ENCODE results near the gene HOOK1.
"Not testable (repeated sequence)": the region's sequence is repeated elsewhere in the genome, so short reads cannot be mapped to it uniquely, and the experiment has no call there.

Gene HOOK1

GRCh38 chr1:59885160-59885832, 70.5 kb downstream of the HOOK1 start:
- DNase-seq (ENCODE audit: low read depth in 2 of 2): no peak

DNA sequence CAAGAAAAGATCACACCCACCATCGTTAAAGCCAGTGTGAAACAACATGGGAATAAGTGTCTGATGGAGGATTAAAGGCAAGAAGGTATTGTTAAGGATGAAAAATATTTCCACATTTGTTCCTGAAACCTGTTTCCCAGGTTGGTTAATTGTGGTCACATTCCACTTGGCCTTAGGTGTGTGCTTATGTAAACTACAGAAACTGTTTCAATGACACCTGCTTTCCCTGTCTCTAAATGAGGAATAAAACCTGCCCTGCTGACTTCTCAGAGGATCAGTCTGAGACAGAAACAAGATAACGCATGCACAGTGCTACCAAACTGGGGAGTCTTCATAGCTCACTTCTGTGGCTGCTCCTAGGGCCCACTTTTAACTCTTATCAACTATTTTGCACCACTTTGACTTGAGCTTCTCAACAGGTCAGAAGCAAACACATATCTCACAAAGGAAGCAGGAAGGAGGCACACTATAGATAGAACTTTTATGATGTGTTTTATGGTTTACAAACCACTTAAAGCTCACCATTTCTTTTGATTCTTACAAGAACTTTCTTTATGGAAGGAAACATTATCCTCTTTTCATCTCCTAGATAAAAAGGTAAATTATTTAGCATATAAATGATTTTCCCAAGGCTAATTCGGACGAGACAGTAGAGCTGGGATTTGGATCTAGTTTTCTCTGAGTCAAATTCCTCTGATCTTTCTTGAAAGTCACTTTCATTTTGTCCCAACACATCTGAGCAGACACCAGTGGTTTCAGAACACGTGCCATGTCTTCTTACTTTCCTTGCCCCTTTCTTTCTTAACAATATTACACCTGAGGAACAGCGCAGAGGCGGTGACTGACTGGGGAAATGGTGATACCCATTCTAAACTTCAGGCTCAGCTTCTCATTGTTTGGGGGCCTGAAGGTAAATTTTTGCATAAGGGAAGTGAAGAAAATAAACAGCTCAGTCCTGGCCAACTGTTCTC, 78.4 kb downstream of the HOOK1 start:
- no peak for DNase-seq (ENCODE audit: low read depth in 2 of 2)

- no peak for DNase-seq (ENCODE audit: low read depth in 2 of 2)
These were observed 82.4 kb downstream of the HOOK1 start for GRCh38 chr1:59897165-59897564.

- DNase-seq (ENCODE audit: low read depth in 2 of 2): no peak
These were observed 84.2 kb downstream of the HOOK1 start for GRCh38 chr1:59898927-59899326.

GRCh38 chr1:59900640-59901039, 85.9 kb downstream of the HOOK1 start:
- DNase-seq (ENCODE audit: low read depth in 2 of 2): no peak

- no peak for DNase-seq (ENCODE audit: low read depth in 2 of 2)
These were observed 87.1 kb downstream of the HOOK1 start for GRCh38 chr1:59901770-59902388.

DNA sequence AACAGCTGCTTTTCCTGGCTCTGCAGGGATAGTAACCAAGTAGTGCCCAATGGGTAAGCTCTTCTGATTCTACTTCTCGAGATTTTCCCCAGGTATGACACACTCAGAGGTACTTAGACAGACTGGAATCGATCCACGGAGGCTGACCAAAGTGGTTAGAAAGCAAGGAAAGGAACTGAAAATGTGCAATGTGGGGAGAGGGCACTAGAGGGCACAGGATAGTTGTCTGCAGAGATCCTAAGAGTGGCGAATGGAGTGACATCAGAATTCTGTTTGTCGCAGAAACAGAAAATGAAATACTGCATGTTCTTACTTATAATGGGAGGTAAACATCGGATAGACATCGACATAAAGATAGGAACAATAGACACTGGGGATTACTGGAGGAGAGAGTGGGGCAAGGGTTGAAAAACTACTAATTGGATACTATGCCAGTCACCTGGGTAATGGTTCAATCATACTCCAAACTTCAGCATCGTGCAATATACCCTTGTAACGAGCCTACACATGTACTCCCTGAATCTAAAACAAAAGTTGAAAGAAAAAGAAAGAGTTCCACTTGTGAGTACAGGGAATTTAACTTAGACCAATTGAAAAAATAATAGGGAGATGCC, 88.5 kb downstream of the HOOK1 start:
- DNase-seq (ENCODE audit: low read depth in 2 of 2): no peak

- no peak for DNase-seq (ENCODE audit: low read depth in 2 of 2)
These were observed 92.2 kb downstream of the HOOK1 start for GRCh38 chr1:59906931-59907330.

- DNase-seq (ENCODE audit: low read depth in 2 of 2): no peak
These were observed 93.3 kb downstream of the HOOK1 start for GRCh38 chr1:59908084-59908483.

- DNase-seq (ENCODE audit: low read depth in 2 of 2): no peak
These were observed 93.9 kb downstream of the HOOK1 start for GRCh38 chr1:59908682-59909081.

GRCh38 chr1:59914791-59915286, 100.1 kb downstream of the HOOK1 start:
- DNase-seq (ENCODE audit: low read depth in 2 of 2): not testable (repeated sequence)

DNA sequence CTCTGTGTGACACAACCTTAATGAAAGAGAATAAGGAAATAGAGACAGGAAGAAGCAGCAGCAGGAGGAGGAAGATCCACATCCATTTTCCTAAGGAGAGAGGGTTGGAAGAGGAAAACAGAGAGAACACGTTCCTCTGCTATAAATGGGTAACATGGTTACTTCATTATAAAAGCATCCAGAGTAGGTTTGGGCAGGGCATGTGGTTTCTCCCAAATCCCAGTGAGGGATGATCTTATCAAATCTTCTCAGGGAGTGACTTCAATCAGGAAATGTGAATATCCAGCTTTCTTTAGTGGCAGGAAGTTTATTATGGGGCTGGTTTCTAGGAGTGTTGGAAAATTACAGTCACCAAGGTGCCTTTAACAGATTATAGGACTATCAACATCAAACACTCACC, 100.8 kb downstream of the HOOK1 start:
- no peak for DNase-seq (ENCODE audit: low read depth in 2 of 2)

DNA sequence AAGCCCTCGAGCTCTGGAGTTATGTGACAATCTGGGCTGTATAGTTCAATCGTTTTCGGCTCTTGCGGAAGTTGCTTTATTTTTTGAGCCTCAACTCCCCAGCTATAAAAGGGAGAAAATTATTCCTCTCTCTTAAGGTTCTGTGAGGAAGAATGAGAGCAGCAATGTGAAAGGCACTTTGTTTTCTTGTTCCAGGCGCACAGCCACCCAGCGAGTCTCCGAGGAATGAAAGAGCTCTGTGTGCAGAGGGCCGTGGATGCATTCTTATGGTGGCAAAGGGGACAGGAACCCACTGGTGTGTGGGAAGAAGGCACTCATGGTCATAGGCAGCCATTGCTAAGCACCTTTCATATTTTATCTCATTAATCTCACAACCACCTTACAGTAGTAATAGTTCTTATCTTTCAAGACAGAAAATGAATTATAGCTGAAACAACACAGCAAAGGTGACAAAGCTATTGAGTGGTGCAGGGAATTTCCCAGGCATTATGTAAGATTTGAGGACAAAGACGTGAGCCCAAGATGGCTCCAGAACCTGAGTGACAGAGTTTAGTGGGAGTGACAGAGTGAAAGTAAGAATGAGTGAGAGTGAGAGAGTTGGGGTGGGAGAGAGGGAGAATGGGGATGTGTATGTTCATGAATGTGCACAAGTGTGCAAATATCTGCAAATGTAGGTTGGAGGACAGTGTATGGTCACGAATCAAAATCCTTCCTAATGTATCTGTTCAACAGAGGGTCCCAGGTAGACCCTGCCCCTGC, 102.5 kb downstream of the HOOK1 start:
- DNase-seq (ENCODE audit: low read depth in 2 of 2): no peak

DNA sequence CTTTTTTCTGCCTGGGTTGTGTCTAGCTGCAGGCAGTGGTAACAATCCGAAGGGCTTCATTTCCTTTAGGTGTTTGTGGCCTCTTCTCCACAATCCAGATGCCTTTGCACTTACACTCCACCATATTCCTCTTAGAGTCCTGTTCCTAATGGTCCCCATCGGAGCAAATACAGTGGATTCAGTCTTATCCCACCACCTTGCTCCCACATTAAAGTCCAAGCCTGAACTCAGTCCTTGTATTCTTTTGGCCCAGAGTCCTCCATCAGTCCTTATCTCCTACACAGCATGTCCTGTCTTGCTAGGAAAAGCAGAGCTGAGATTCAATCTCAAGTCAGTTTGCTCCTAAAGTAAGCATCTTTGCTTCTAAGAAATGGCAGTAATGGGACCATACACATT, 103.0 kb downstream of the HOOK1 start:
- no peak for DNase-seq (ENCODE audit: low read depth in 2 of 2)

- DNase-seq (ENCODE audit: low read depth in 2 of 2): no peak
These were observed 105.0 kb downstream of the HOOK1 start for GRCh38 chr1:59919746-59920145.

DNA sequence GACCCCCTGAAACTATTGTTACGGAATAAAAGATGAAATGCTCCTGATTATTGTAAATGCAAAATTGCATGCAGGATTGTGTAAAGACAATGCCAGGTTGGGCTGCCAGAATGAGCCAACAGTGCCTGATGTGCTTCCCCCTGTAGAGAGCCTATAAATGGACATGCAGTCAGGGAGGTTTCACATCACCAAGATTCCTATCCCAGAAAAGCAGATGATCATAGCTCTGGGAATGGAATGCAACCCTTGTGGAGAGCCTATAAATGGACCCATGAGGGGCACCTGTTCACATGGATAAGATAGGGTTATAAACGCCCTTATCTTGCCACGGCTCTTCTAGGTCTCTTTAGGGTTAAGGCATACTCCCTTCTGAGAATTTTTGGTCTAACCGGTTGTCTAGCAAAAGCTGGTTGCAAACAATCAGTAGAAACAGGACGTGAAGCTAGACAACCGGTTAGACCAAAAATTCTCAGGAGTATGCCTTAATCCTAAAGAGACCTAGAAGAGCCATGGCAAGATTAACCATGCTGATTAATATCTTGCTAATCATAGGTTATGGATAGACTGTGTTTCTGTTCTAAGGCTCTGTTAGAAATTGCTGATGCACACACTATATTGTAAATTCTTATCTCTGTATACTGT, 106.6 kb downstream of the HOOK1 start:
- DNase-seq (ENCODE audit: low read depth in 2 of 2): not testable (repeated sequence)

- DNase-seq (ENCODE audit: low read depth in 2 of 2): no peak
These were observed 109.9 kb downstream of the HOOK1 start for GRCh38 chr1:59924653-59925052.
